HCT116 (cell line): Measurements from ENCODE around the gene SUSD5. TPM values are rescaled to one million over a fixed set of nuclear protein-coding genes. Genes with fewer than 3 reads are reported as not detected.

Experiments used
- ATAC-seq: fragments of 200-7000 bp; cut with Tn5 transposase; 2 replicates; pipeline ENCODE4 v1.9.1; 2020; ENCODE audit warnings: mild to moderate bottlenecking, moderate library complexity
- BruUV-seq: library from RNA; stranded (reverse); fragments of 400-500 nt; replicated peaks from 2 replicates; lab custom pipeline; 2021; lab: Mats Ljungman, UMichigan
- CTCF ChIA-PET: fragments of 300-600 bp; sonication (Branson Sonifier 250); formaldehyde crosslinking; loops from one replicate; lab custom pipeline; 2021; ENCODE audit warnings: antibody characterized with exemption; lab: Charles Lee
- POLR2A ChIA-PET: fragments of 300-600, 350-600 bp; sonication (Branson Sonifier 250); formaldehyde crosslinking; loops from one replicate; lab custom pipeline; 2021; ENCODE audit warnings: antibody characterized with exemption; lab: Charles Lee
- RAD21 ChIA-PET, 2 experiments: fragments of 300-600 bp; sonication (Branson Sonifier 250); formaldehyde crosslinking; loops; one replicate each; lab custom pipeline; 2023; ENCODE audit warnings: low total read pairs in 2 of 2; ENCODE audit not compliant: uncharacterized antibody in 2 of 2, unreplicated experiment in 2 of 2, low non-redundant PET in 1 of 2; lab: Charles Lee
- DNase-seq: peaks from one replicate; pipeline ENCODE4 v3.0.0-alpha.2; 2010; ENCODE audit warnings: low read depth, low spot score
- H2AFZ ChIP-seq: fragments of 200-600 bp; shearing (Covaris generic), sonication (generic); 2 replicates; pipeline ENCODE4 v1.6.1; 2017; ENCODE audit warnings: low read depth, mixed run types, mixed read lengths, antibody characterized with exemption, low read length; ENCODE audit not compliant: poor library complexity, severe bottlenecking
- H3K27ac ChIP-seq: 2 replicates; pipeline ENCODE4 v1.5.1; 2012; ENCODE audit warnings: low read depth, low read length
- H3K27me3 ChIP-seq: fragments of 200-600 bp; sonication (generic); 2 replicates; pipeline ENCODE4 v1.6.1; 2016; ENCODE audit warnings: mixed run types, low read length, mixed read lengths; ENCODE audit not compliant: insufficient read depth
- H3K36me3 ChIP-seq, 2 experiments: fragments of 200-500 bp in 1 of 2; fragments of 200-600 bp in 1 of 2; sonication (Bioruptor generic) in 1 of 2; sonication (generic) in 1 of 2; 2 replicates each; pipeline versions ENCODE4 v1.5.1 to v1.6.1; 2014 to 2016; ENCODE audit warnings: low read length in 2 of 2, inconsistent platforms in 1 of 2, mixed read lengths in 1 of 2, mixed run types in 1 of 2; ENCODE audit not compliant: insufficient read depth in 2 of 2, control insufficient read depth in 1 of 2
- H3K4me1 ChIP-seq, 2 experiments: fragments of 200-600 bp in 1 of 2; sonication (generic) in 1 of 2; 2 replicates each; pipeline versions ENCODE4 v1.5.1 to v1.6.1; 2012 to 2017; ENCODE audit warnings: low read length in 2 of 2, inconsistent platforms in 1 of 2, mild to moderate bottlenecking in 1 of 2, mixed read lengths in 1 of 2, mixed run types in 1 of 2, moderate library complexity in 1 of 2; ENCODE audit not compliant: insufficient read depth in 2 of 2, control insufficient read depth in 1 of 2
- H3K4me2 ChIP-seq: fragments of 200-600 bp; sonication (generic); 2 replicates; pipeline ENCODE4 v1.6.1; 2017; ENCODE audit warnings: mixed run types, low read length, mixed read lengths
- H3K4me3 ChIP-seq, 2 experiments: fragments of 200-600 bp in 1 of 2; sonication (generic) in 1 of 2; replicated peaks in 1 of 2; 2 replicates each; pipeline ENCODE4 v1.5.1; 2011 to 2016; ENCODE audit warnings: low read length in 2 of 2, control low read depth in 1 of 2, low read depth in 1 of 2, mild to moderate bottlenecking in 1 of 2, mixed read lengths in 1 of 2, mixed run types in 1 of 2
- H3K79me2 ChIP-seq: fragments of 200-600 bp; sonication (generic); 2 replicates; pipeline ENCODE4 v1.6.1; 2017; ENCODE audit warnings: mild to moderate bottlenecking, mixed run types, low read length, moderate library complexity, mixed read lengths; ENCODE audit not compliant: insufficient read depth
- H3K9ac ChIP-seq: fragments of 200-600 bp; sonication (generic); 2 replicates; pipeline ENCODE4 v1.6.1; 2016; ENCODE audit warnings: low read length, mixed read lengths
- H3K9me2 ChIP-seq: fragments of 200-600 bp; sonication (generic), shearing (Covaris generic); 2 replicates; pipeline ENCODE4 v1.6.1; 2017; ENCODE audit warnings: mixed run types, mild to moderate bottlenecking, moderate library complexity; ENCODE audit not compliant: insufficient read depth
- H3K9me3 ChIP-seq, 2 experiments: fragments of 200-500 bp in 1 of 2; fragments of 200-600 bp in 1 of 2; sonication (Bioruptor generic) in 1 of 2; sonication (generic) in 1 of 2; 2 replicates each; pipeline ENCODE4 v1.6.1; 2014 to 2017; ENCODE audit warnings: low read length in 2 of 2, mixed read lengths in 2 of 2, inconsistent platforms in 1 of 2, low read depth in 1 of 2, mild to moderate bottlenecking in 1 of 2, mixed run types in 1 of 2, moderate library complexity in 1 of 2; ENCODE audit not compliant: control insufficient read depth in 1 of 2, insufficient read depth in 1 of 2
- H4K20me1 ChIP-seq: fragments of 200-600 bp; sonication (generic), shearing (Covaris generic); 2 replicates; pipeline ENCODE4 v1.6.1; 2017; ENCODE audit warnings: mixed run types, mild to moderate bottlenecking, moderate library complexity; ENCODE audit not compliant: insufficient read depth
- CBX3 ChIP-seq: IDR thresholded peaks from 2 replicates; pipeline ENCODE4 v1.6.1; 2012; ENCODE audit warnings: low read depth
- CTCF ChIP-seq, 3 experiments: fragments of 200-600 bp in 1 of 3; sonication (generic) in 1 of 3; IDR thresholded peaks in 2 of 3; conservative IDR thresholded peaks in 1 of 3; 2 replicates each; pipeline ENCODE4 v1.5.1; 2012 to 2017; ENCODE audit warnings: low read depth in 2 of 3, low read length in 2 of 3, antibody characterized with exemption in 1 of 3, borderline replicate concordance in 1 of 3, control low read depth in 1 of 3, mild to moderate bottlenecking in 1 of 3, mixed read lengths in 1 of 3, mixed run types in 1 of 3, moderate library complexity in 1 of 3; ENCODE audit not compliant: insufficient read depth in 1 of 3
- EGR1 ChIP-seq: IDR thresholded peaks from 2 replicates; pipeline ENCODE4 v1.6.1; 2012; ENCODE audit warnings: low read depth
- EZH2 ChIP-seq: fragments of 200-600 bp; sonication (generic); IDR thresholded peaks from 2 replicates; pipeline ENCODE4 v1.6.1; 2017; ENCODE audit warnings: antibody characterized with exemption, mixed run types
- FOSL1 ChIP-seq: IDR thresholded peaks from 2 replicates; pipeline ENCODE4 v1.6.1; 2012; ENCODE audit warnings: low read depth
- RAD21 ChIP-seq: IDR thresholded peaks from 2 replicates; pipeline ENCODE4 v1.6.1; 2012; ENCODE audit warnings: low read depth, mild to moderate bottlenecking
- REST ChIP-seq: IDR thresholded peaks from 2 replicates; pipeline ENCODE4 v1.6.1; 2012; ENCODE audit warnings: low read depth
- SIN3A ChIP-seq: IDR thresholded peaks from 2 replicates; pipeline ENCODE4 v1.6.1; 2012; ENCODE audit warnings: low read depth
- SP1 ChIP-seq: IDR thresholded peaks from 2 replicates; pipeline ENCODE4 v1.6.1; 2012; ENCODE audit warnings: low read depth
- YY1 ChIP-seq: IDR thresholded peaks from 2 replicates; pipeline ENCODE4 v1.6.1; 2011; ENCODE audit warnings: low read length, low read depth, moderate library complexity, mild to moderate bottlenecking; ENCODE audit not compliant: insufficient replicate concordance; ENCODE audit errors: extremely low read depth
- ZFX ChIP-seq: fragments of 450-650 bp; IDR thresholded peaks from 2 replicates; pipeline ENCODE4 v1.6.1; 2017
- ZNF274 ChIP-seq: fragments of 200-500 bp; sonication (Bioruptor generic); IDR thresholded peaks from 2 replicates; pipeline ENCODE4 v1.6.1; 2014; ENCODE audit warnings: mild to moderate bottlenecking, low read depth, low read length, inconsistent platforms
- intact Hi-C: fragments of 100-400 bp; cut with micrococcal nuclease; formaldehyde crosslinking; loops from 2 replicates; pipeline ENCODE4 v1.10.0; 2022
- total RNA-seq: library from RNA; stranded (reverse); gene quantifications from one replicate; pipeline ENCODE4 v1.2.1, GENCODE V29; 2021; ENCODE audit not compliant: unreplicated experiment
- TF ChIP-seq, protein P1 (sequence below): IDR thresholded peaks from 2 replicates; pipeline ENCODE4 v1.6.1; 2012
- TF ChIP-seq, protein P2 (sequence below): IDR thresholded peaks from 2 replicates; pipeline ENCODE4 v1.6.1; 2011; ENCODE audit warnings: mild to moderate bottlenecking, low read length, moderate library complexity; ENCODE audit not compliant: insufficient replicate concordance; ENCODE audit errors: extremely low read depth

Gene SUSD5
- total RNA-seq, 1 experiment from 2014 or later: not detected

GRCh38 chr3:33194303-33194702 is 24.3 kb downstream of the SUSD5 start:
- no peaks in the 10 kb centered on the region for H3K9me3 ChIP-seq
- no peak overlapping the region for H2AFZ ChIP-seq
- no peaks in the 10 kb centered on the region for H3K27me3 ChIP-seq
- ATAC-seq: no peak
- TF ChIP-seq, protein P1, sequence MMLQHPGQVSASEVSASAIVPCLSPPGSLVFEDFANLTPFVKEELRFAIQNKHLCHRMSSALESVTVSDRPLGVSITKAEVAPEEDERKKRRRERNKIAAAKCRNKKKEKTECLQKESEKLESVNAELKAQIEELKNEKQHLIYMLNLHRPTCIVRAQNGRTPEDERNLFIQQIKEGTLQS: no peak
- TF ChIP-seq ZFX: no peak
- TF ChIP-seq ZNF274: no peak
- no peak for TF ChIP-seq SIN3A
- TF ChIP-seq EZH2: no peak
- no peak for TF ChIP-seq CTCF (IDR thresholded peaks at IDR 0.05 in 2 of 3, conservative IDR thresholded peaks at IDR 0.05 in 1 of 3; ENCODE audit: borderline replicate concordance in 1 of 3, insufficient read depth in 1 of 3, low read depth in 2 of 3, low read length in 2 of 3)
- TF ChIP-seq YY1: no peak
- TF ChIP-seq CBX3: no peak
- TF ChIP-seq, protein P2, sequence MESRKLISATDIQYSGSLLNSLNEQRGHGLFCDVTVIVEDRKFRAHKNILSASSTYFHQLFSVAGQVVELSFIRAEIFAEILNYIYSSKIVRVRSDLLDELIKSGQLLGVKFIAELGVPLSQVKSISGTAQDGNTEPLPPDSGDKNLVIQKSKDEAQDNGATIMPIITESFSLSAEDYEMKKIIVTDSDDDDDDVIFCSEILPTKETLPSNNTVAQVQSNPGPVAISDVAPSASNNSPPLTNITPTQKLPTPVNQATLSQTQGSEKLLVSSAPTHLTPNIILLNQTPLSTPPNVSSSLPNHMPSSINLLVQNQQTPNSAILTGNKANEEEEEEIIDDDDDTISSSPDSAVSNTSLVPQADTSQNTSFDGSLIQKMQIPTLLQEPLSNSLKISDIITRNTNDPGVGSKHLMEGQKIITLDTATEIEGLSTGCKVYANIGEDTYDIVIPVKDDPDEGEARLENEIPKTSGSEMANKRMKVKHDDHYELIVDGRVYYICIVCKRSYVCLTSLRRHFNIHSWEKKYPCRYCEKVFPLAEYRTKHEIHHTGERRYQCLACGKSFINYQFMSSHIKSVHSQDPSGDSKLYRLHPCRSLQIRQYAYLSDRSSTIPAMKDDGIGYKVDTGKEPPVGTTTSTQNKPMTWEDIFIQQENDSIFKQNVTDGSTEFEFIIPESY: no peak
- TF ChIP-seq FOSL1: no peak
- no peak for TF ChIP-seq SP1
- no peak for TF ChIP-seq REST
- no peak for TF ChIP-seq RAD21
- TF ChIP-seq EGR1: no peak
- TF ChIP-seq, all 23 proteins: peak for 0
- DNase-seq: no peak
- BruUV-seq: no TSS peak
- Histone ChIP-seq H3K4me1 (no peaks in the 10 kb centered on the region), H3K9me2 (no peaks in the 10 kb centered on the region), H3K36me3 (no peaks in the 10 kb centered on the region), H3K9ac (no peak overlapping the region), H3K27ac (no peak overlapping the region), H3K4me2 (no peak overlapping the region), H4K20me1 (no peaks in the 10 kb centered on the region), H3K4me3 (no peak overlapping the region), H3K79me2 (no peaks in the 10 kb centered on the region)
- CTCF ChIA-PET: no interaction called here
- RAD21 ChIA-PET: no interaction called here
- POLR2A ChIA-PET: no interaction called here
- intact Hi-C loops: no loop called here
